ENCODE measurements around the gene AARS2. TPM values are rescaled to one million over a fixed set of nuclear protein-coding genes. Genes with fewer than 3 reads are reported as not detected.

The AARS2 gene
- total and polyA plus RNA-seq, 2 of the 4 experiments (the other 2 are of a cell fraction): 9.1 to 10.4 TPM

- Histone ChIP-seq H2BK120ac (ENCODE audit: low read depth, low read length) (no peak overlapping the region), H4K91ac (ENCODE audit: insufficient read depth, low read depth, low read length) (no peak overlapping the region), H3K9me1 (ENCODE audit: insufficient read depth, low read length) (no peaks in the 10 kb centered on the region), H2AK5ac (ENCODE audit: low read depth, low read length) (no peak overlapping the region), H2BK5ac (ENCODE audit: low read depth, low read length, poor library complexity, severe bottlenecking) (no peak overlapping the region), H3K36me3 (ENCODE audit: control insufficient read depth, insufficient read depth, low read length) (no peaks in the 10 kb centered on the region), H3K18ac (ENCODE audit: low read depth, low read length) (no peak overlapping the region), H3K4me2 (ENCODE audit: low read depth, low read length) (no peak overlapping the region), H3K14ac (replicated peaks; ENCODE audit: low read depth, low read length) (no peak overlapping the region), H2AFZ (replicated peaks; ENCODE audit: low read length, poor library complexity) (no peak overlapping the region), H4K8ac (ENCODE audit: low read depth in 2 of 2, low read length in 2 of 2) (no peak overlapping the region), H3K79me1 (ENCODE audit: low read depth in 1 of 2, low read length in 2 of 2) (no peaks in the 10 kb centered on the region), H3K4me3 (ENCODE audit: insufficient read depth, low read depth, low read length) (no peak overlapping the region), H2BK20ac (ENCODE audit: low read depth, low read length) (no peak overlapping the region), H3K27ac (ENCODE audit: insufficient read depth, low read length) (no peak overlapping the region), H3K4me1 (ENCODE audit: control insufficient read depth, insufficient read depth, low read length) (no peaks in the 10 kb centered on the region), H3K9me3 (ENCODE audit: control insufficient read depth, insufficient read depth, low read length) (peaks cover 2% of the 10 kb centered on the region), H3K9ac (ENCODE audit: low read depth, low read length) (no peak overlapping the region), H3K23ac (ENCODE audit: low read depth, low read length) (no peak overlapping the region), H2BK15ac (ENCODE audit: low read depth, low read length) (no peak overlapping the region), H3K27me3 (ENCODE audit: control insufficient read depth, insufficient read depth, low read length) (peaks cover 31% of the 10 kb centered on the region), H2AK9ac (replicated peaks; ENCODE audit: low read depth, low read length, poor library complexity) (no peak overlapping the region), H3K56ac (ENCODE audit: extremely low read depth, insufficient read depth, low read length) (no peak overlapping the region), H4K20me1 (ENCODE audit: insufficient read depth, low read length) (no peaks in the 10 kb centered on the region), H3K4ac (ENCODE audit: low read depth, low read length) (no peak overlapping the region), H4K5ac (ENCODE audit: low read depth, low read length) (no peak overlapping the region)
- intact Hi-C loops (cut with micrococcal nuclease) (no loop called here), in situ Hi-C loops (cut with MboI; ENCODE audit: low sequenced_read_pairs) (no loop called here), dilution Hi-C loops (cut with HindIII; ENCODE audit: low sequenced_read_pairs, unreplicated experiment) (no loop called here)
- ChIA-PET POLR2A (ENCODE audit: unreplicated experiment) (no interaction called here), CTCF (no interaction called here)
- no peak for DNase-seq
- WGBS, 2 experiments (ENCODE audit: extremely low coverage in 2 of 2, insufficient read length in 1 of 2): 0% methylated on average over 1 of the region's 1 CpG; no CpG with 5 or more reads in 1 of the 2 experiments
- no TSS peak for BruUV-seq (replicated peaks)
- TF ChIP-seq NFE2L2 (IDR thresholded peaks at IDR 0.05; ENCODE audit: low read depth, low read length): no peak
- TF ChIP-seq SMC3 (IDR thresholded peaks at IDR 0.05; ENCODE audit: low read depth, low read length): no peak
- no peak for TF ChIP-seq MAFK (IDR thresholded peaks at IDR 0.05; ENCODE audit: low read depth, low read length)
- no peak for TF ChIP-seq RAD21 (IDR thresholded peaks at IDR 0.05; ENCODE audit: low read length)
- no peak for TF ChIP-seq RFX5 (IDR thresholded peaks at IDR 0.05; ENCODE audit: low read depth, low read length)
- no peak for TF ChIP-seq BHLHE40 (IDR thresholded peaks at IDR 0.05; ENCODE audit: low read depth, low read length)
- no peak for ATAC-seq (ENCODE audit: low read depth)
Measured at GRCh38 chr6:44356487-44356886, 43.3 kb upstream of the AARS2 start.

Measured in IMR-90 (cell line).